PC-3 (cell line): Measurements from ENCODE around the gene LNPEP. TPM values are rescaled to one million over a fixed set of nuclear protein-coding genes. Genes with fewer than 3 reads are reported as not detected.

Experiments used
- ATAC-seq: fragments of 200-7000 bp; cut with Tn5 transposase; 2 replicates; pipeline ENCODE4 v1.9.1; 2020; ENCODE audit warnings: mild to moderate bottlenecking, moderate library complexity
- BruUV-seq: library from RNA; stranded (reverse); fragments of 400-500 nt; replicated peaks from 2 replicates; lab custom pipeline; 2021; lab: Mats Ljungman, UMichigan
- CTCF ChIA-PET: fragments of 300-600 bp; sonication (Branson Sonifier 250); formaldehyde crosslinking; loops from one replicate; lab custom pipeline; 2022; ENCODE audit warnings: antibody characterized with exemption; lab: Charles Lee
- POLR2A ChIA-PET: fragments of 300-600 bp; sonication (Branson Sonifier 250); formaldehyde crosslinking; loops from one replicate; lab custom pipeline; 2022; ENCODE audit warnings: antibody characterized with exemption; ENCODE audit not compliant: unreplicated experiment; lab: Charles Lee
- DNase-seq: peaks from one replicate; pipeline ENCODE4 v3.0.0-alpha.2; 2015
- H2AFZ ChIP-seq: fragments of 300-600 bp; sonication (generic); 2 replicates; pipeline ENCODE4 v1.6.0; 2016; ENCODE audit warnings: antibody characterized with exemption, low read length
- H3F3A ChIP-seq: fragments of 300-600 bp; sonication (generic); one replicate; pipeline ENCODE4 v1.6.0; 2017; ENCODE audit warnings: antibody characterized with exemption, low read length, control low read depth, mild to moderate bottlenecking; ENCODE audit not compliant: unreplicated experiment
- H3K27ac ChIP-seq: fragments of 300-600 bp; sonication (generic); 2 replicates; pipeline ENCODE4 v1.5.1; 2016; ENCODE audit warnings: mild to moderate bottlenecking, low read length
- H3K27me3 ChIP-seq: fragments of 300-600 bp; sonication (generic); 2 replicates; pipeline ENCODE4 v1.6.1; 2016; ENCODE audit warnings: low read length, mixed read lengths
- H3K36me3 ChIP-seq: fragments of 300-600 bp; sonication (generic); 2 replicates; pipeline ENCODE4 v1.6.1; 2016; ENCODE audit warnings: low read depth, mixed run types, low read length, mixed read lengths
- H3K4me1 ChIP-seq: fragments of 300-600 bp; sonication (generic); 2 replicates; pipeline ENCODE4 v1.5.1; 2016; ENCODE audit warnings: low read length; ENCODE audit not compliant: insufficient read depth
- H3K4me2 ChIP-seq: fragments of 300-600 bp; sonication (generic); 2 replicates; pipeline ENCODE4 v1.6.0; 2016; ENCODE audit warnings: low read length
- H3K4me3 ChIP-seq: fragments of 300-600 bp; sonication (generic); 2 replicates; pipeline ENCODE4 v1.5.1; 2016; ENCODE audit warnings: mild to moderate bottlenecking, low read length, mixed read lengths
- H3K79me2 ChIP-seq: fragments of 300-600 bp; sonication (generic); 2 replicates; pipeline ENCODE4 v1.6.1; 2017; ENCODE audit warnings: low read length, mixed read lengths
- H3K9ac ChIP-seq: fragments of 300-600 bp; sonication (generic); 2 replicates; pipeline ENCODE4 v1.6.0; 2016; ENCODE audit warnings: mild to moderate bottlenecking, low read length
- H3K9me2 ChIP-seq: fragments of 300-600 bp; sonication (generic); replicated peaks from 2 replicates; pipeline ENCODE4 v1.6.1; 2016; ENCODE audit warnings: mixed run types, low read length, mixed read lengths
- H3K9me3 ChIP-seq: fragments of 300-600 bp; sonication (generic); 2 replicates; pipeline ENCODE4 v1.6.1; 2016; ENCODE audit warnings: low read length, mixed read lengths
- H4K20me1 ChIP-seq: fragments of 300-600 bp; sonication (generic); 2 replicates; pipeline ENCODE4 v1.6.1; 2016; ENCODE audit warnings: low read length, mixed read lengths
- CTCF ChIP-seq: fragments of 300-600 bp; sonication (generic); conservative IDR thresholded peaks from 2 replicates; pipeline ENCODE4 v1.5.1; 2017; ENCODE audit warnings: antibody characterized with exemption, low read depth, mild to moderate bottlenecking, low read length
- EZH2 ChIP-seq: fragments of 300-600 bp; sonication (generic); IDR thresholded peaks from one replicate; pipeline ENCODE4 v1.6.1; 2017; ENCODE audit warnings: antibody characterized with exemption, mild to moderate bottlenecking, low read length; ENCODE audit not compliant: unreplicated experiment
- EZH2phosphoT487 ChIP-seq: fragments of 300-600 bp; sonication (generic); IDR thresholded peaks from 2 replicates; pipeline ENCODE4 v1.6.1; 2018; ENCODE audit warnings: mild to moderate bottlenecking, antibody characterized with exemption, low read length, borderline replicate concordance
- intact Hi-C: fragments of 100-400 bp; cut with micrococcal nuclease; formaldehyde crosslinking; loops from 2 replicates; pipeline ENCODE4 v1.9.0; 2023
- total RNA-seq: library from RNA; depleted of rRNA; stranded (reverse); fragments of >200 nt; gene quantifications from 2 replicates; pipeline ENCODE4 v1.2.3, GENCODE V29; 2014; rRNA removed

LNPEP gene
- total RNA-seq, 1 experiment from 2014 or later, result 11.1 TPM

- ATAC-seq, result no peak
- CTCF ChIA-PET, result no interaction called here
These were observed 149.7 kb downstream of the LNPEP start for GRCh38 chr5:97085459-97086181.

More at GRCh38 chr5:97085459-97086181, 149.7 kb downstream of the LNPEP start:
- Histone ChIP-seq H3K36me3 (no peaks in the 10 kb centered on the region), H3K9me3 (no peaks in the 10 kb centered on the region), H3K4me1 (no peaks in the 10 kb centered on the region), H3K4me3 (no peak overlapping the region), H2AFZ (no peak overlapping the region), H3F3A (no peaks in the 10 kb centered on the region), H4K20me1 (no peaks in the 10 kb centered on the region), H3K4me2 (no peak overlapping the region), H3K27ac (no peak overlapping the region), H3K79me2 (no peaks in the 10 kb centered on the region), H3K27me3 (0 out of 2 replicates have a peak, but pooled peaks cover 2% of the 10 kb centered on the region), H3K9me2 (no peaks in the 10 kb centered on the region), H3K9ac (no peak overlapping the region)
- POLR2A ChIA-PET, result no interaction called here
- intact Hi-C loops, result no loop called here
- DNase-seq, result no peak
- no TSS peak for BruUV-seq
- no peak for TF ChIP-seq CTCF
- no peak for TF ChIP-seq EZH2phosphoT487
- no peak for TF ChIP-seq EZH2

Other genes with a start within 250 kb of the LNPEP start
- 20.8 and 21.1 TPM in 2 replicates for gene ERAP1, start 128.1 kb upstream of the LNPEP start, total RNA-seq
- 9.6 and 12.0 TPM in 2 replicates for gene ERAP2, start 59.6 kb upstream of the LNPEP start, total RNA-seq
- gene LIX1, start 206.5 kb downstream of the LNPEP start, total RNA-seq, result not detected in 2 replicates
- gene RIOK2, start 247.2 kb downstream of the LNPEP start, total RNA-seq, result 16.1 and 22.3 TPM in 2 replicates